OCI-LY7 (cell line): ENCODE measurements around the gene CTNNA3. TPM values are rescaled to one million over a fixed set of nuclear protein-coding genes. Genes with fewer than 3 reads are reported as not detected.
"Not testable (repeated sequence)": the region's sequence is repeated elsewhere in the genome, so short reads cannot be mapped to it uniquely, and the experiment has no call there.

ENCODE experiments used
- BruUV-seq: library from RNA; stranded (reverse); fragments of 400-500 nt; replicated peaks from 2 replicates; lab custom pipeline; 2021; lab: Mats Ljungman, UMichigan
- CTCF ChIA-PET: fragments of 300-600 bp; sonication (Branson Sonifier 250); formaldehyde crosslinking; loops from one replicate; lab custom pipeline; 2022; ENCODE audit warnings: antibody characterized with exemption; ENCODE audit not compliant: unreplicated experiment; lab: Charles Lee
- POLR2A ChIA-PET: fragments of 300-600 bp; sonication (Branson Sonifier 250); formaldehyde crosslinking; loops from one replicate; lab custom pipeline; 2022; ENCODE audit warnings: antibody characterized with exemption; lab: Charles Lee
- DNase-seq: peaks from one replicate; pipeline ENCODE4 v3.0.0-alpha.2; 2015; ENCODE audit warnings: low spot score
- H2AFZ ChIP-seq: fragments of 200-600 bp; sonication (generic), shearing (Covaris generic); 2 replicates; pipeline ENCODE4 v1.6.1; 2014; ENCODE audit warnings: mild to moderate bottlenecking, antibody characterized with exemption, low read length, moderate library complexity
- H3K27ac ChIP-seq: fragments of 200-600 bp; sonication (generic); 2 replicates; pipeline ENCODE4 v1.5.1; 2014; ENCODE audit warnings: mixed run types, low read depth, mild to moderate bottlenecking, moderate library complexity, low read length, inconsistent platforms; ENCODE audit not compliant: poor library complexity, severe bottlenecking
- H3K36me3 ChIP-seq: fragments of 200-600 bp; sonication (generic); 2 replicates; pipeline ENCODE4 v1.6.1; 2014; ENCODE audit warnings: mild to moderate bottlenecking, antibody characterized with exemption, low read length, moderate library complexity, mixed read lengths; ENCODE audit not compliant: insufficient read depth
- H3K4me1 ChIP-seq: fragments of 200-600 bp; sonication (generic); 2 replicates; pipeline ENCODE4 v1.5.1; 2014; ENCODE audit warnings: mild to moderate bottlenecking, low read length; ENCODE audit not compliant: insufficient read depth, poor library complexity, severe bottlenecking
- H3K4me2 ChIP-seq: fragments of 200-600 bp; sonication (generic); 2 replicates; pipeline ENCODE4 v1.6.1; 2014; ENCODE audit warnings: mild to moderate bottlenecking, low read length
- H3K4me3 ChIP-seq: fragments of 200-600 bp; sonication (generic); 2 replicates; pipeline ENCODE4 v1.5.1; 2014; ENCODE audit warnings: mild to moderate bottlenecking, low read depth, low read length; ENCODE audit not compliant: poor library complexity, severe bottlenecking
- H3K79me2 ChIP-seq: fragments of 200-600 bp; sonication (generic); 2 replicates; pipeline ENCODE4 v1.6.1; 2016; ENCODE audit warnings: low read depth, mild to moderate bottlenecking, low read length, moderate library complexity, mixed read lengths; ENCODE audit not compliant: insufficient read depth
- H3K9me2 ChIP-seq: fragments of 200-600 bp; sonication (generic); 2 replicates; pipeline ENCODE4 v1.6.1; 2016; ENCODE audit warnings: mild to moderate bottlenecking, low read length, mixed read lengths; ENCODE audit not compliant: insufficient read depth
- H3K9me3 ChIP-seq: fragments of 200-600 bp; sonication (generic); 2 replicates; pipeline ENCODE4 v1.6.1; 2014; ENCODE audit warnings: mild to moderate bottlenecking, mixed run types, low read length, mixed read lengths
- H4K20me1 ChIP-seq: fragments of 200-600 bp; sonication (generic); 2 replicates; pipeline ENCODE4 v1.6.1; 2014; ENCODE audit warnings: mild to moderate bottlenecking, antibody characterized with exemption, low read length, moderate library complexity, mixed read lengths; ENCODE audit not compliant: insufficient read depth
- EZH2phosphoT487 ChIP-seq: fragments of 200-600 bp; sonication (generic); IDR thresholded peaks from 2 replicates; pipeline ENCODE4 v1.6.1; 2018; ENCODE audit warnings: low read depth, borderline replicate concordance, mild to moderate bottlenecking, mixed run types, antibody characterized with exemption, low read length, moderate library complexity, mixed read lengths
- intact Hi-C: fragments of 100-400 bp; cut with micrococcal nuclease; formaldehyde crosslinking; loops from one replicate; pipeline ENCODE4 v1.10.0; 2022; ENCODE audit not compliant: unreplicated experiment
- total RNA-seq, 2 experiments: library from RNA; depleted of rRNA in 1 of 2; stranded (reverse); fragments of >200 nt in 1 of 2; shearing (Covaris generic) in 1 of 2; gene quantifications; 2 replicates each; pipeline ENCODE4 v1.2.3, GENCODE V29; 2014 to 2022
- TF ChIP-seq, protein P1 (sequence below): fragments of 200-600 bp; sonication (generic); conservative IDR thresholded peaks from 2 replicates; pipeline ENCODE4 v1.5.1; 2014; ENCODE audit warnings: mild to moderate bottlenecking, antibody characterized with exemption, low read length, moderate library complexity, mixed read lengths

Gene CTNNA3
- total RNA-seq, 2 experiments from 2014 or later = not detected

DNA sequence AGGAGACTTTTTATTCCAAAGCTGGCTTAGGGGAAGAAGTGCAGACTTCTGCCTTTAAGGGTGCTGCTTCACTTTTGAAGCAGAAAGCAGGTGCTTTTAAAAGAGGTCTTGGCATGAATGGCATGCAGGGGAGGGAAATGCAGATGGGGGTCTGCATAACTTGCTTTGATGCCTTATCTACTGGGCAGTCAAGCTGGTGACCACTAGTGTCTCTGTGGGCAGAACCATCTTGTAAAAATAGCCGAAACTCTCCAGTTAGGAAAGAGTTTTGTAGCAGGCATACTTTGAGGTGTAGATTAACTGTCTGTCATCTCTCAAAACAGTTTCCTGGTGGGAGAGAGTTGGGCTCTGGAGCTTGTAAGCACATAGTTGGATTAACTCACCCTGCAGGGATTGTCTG lies 9.9 kb upstream of the CTNNA3 start:
- Histone ChIP-seq H4K20me1 (no peaks in the 10 kb centered on the region), H2AFZ (no peak overlapping the region), H3K9me2 (no peaks in the 10 kb centered on the region), H3K4me3 (no peak overlapping the region), H3K4me2 (no peak overlapping the region), H3K4me1 (no peaks in the 10 kb centered on the region), H3K9me3 (no peaks in the 10 kb centered on the region), H3K36me3 (no peaks in the 10 kb centered on the region), H3K27ac (no peak overlapping the region), H3K79me2 (no peaks in the 10 kb centered on the region)
- intact Hi-C loops = no loop called here
- no TSS peak for BruUV-seq
- no peak for TF ChIP-seq EZH2phosphoT487
- TF ChIP-seq, protein P1, sequence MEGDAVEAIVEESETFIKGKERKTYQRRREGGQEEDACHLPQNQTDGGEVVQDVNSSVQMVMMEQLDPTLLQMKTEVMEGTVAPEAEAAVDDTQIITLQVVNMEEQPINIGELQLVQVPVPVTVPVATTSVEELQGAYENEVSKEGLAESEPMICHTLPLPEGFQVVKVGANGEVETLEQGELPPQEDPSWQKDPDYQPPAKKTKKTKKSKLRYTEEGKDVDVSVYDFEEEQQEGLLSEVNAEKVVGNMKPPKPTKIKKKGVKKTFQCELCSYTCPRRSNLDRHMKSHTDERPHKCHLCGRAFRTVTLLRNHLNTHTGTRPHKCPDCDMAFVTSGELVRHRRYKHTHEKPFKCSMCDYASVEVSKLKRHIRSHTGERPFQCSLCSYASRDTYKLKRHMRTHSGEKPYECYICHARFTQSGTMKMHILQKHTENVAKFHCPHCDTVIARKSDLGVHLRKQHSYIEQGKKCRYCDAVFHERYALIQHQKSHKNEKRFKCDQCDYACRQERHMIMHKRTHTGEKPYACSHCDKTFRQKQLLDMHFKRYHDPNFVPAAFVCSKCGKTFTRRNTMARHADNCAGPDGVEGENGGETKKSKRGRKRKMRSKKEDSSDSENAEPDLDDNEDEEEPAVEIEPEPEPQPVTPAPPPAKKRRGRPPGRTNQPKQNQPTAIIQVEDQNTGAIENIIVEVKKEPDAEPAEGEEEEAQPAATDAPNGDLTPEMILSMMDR = no peak
- POLR2A ChIA-PET = no interaction called here
- DNase-seq = no peak
- CTCF ChIA-PET = no interaction called here

DNA sequence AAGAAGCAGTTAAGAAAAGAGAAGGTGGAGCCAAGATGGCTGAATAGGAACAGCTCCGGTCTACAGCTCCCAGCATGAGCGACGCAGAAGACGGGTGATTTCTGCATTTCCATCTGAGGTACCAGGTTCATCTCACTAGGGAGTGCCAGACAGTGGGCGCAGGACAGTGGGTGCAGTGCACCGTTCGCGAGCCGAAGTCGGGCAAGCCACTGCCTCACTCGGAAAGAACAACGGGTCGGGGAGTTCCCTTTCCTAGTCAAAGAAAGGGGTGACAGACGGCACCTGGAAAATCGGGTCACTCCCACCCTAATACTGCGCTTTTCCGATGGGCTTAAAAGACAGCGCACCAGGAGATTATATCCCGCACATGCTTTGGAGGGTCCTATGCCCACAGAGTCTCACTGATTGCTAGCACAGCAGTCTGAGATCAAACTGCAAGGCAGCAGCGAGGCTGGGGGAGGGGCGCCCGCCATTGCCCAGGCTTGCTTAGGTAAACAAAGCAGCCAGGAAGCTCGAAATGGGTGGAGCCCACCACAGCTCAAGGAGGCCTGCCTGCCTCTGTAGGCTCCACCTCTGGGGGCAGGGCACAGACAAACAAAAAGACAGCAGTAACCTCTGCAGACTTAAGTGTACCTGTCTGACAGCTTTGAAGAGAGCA lies 3.7 kb upstream of the CTNNA3 start:
- H3K27ac ChIP-seq, CTCF ChIA-PET, BruUV-seq, H4K20me1 ChIP-seq, H2AFZ ChIP-seq, H3K9me2 ChIP-seq, intact Hi-C loops, H3K4me2 ChIP-seq, H3K4me3 ChIP-seq, DNase-seq, H3K79me2 ChIP-seq, H3K36me3 ChIP-seq, POLR2A ChIA-PET, H3K9me3 ChIP-seq: not testable (repeated sequence)
- H3K4me1 ChIP-seq = peaks cover 23% of the 10 kb centered on the region

DNA sequence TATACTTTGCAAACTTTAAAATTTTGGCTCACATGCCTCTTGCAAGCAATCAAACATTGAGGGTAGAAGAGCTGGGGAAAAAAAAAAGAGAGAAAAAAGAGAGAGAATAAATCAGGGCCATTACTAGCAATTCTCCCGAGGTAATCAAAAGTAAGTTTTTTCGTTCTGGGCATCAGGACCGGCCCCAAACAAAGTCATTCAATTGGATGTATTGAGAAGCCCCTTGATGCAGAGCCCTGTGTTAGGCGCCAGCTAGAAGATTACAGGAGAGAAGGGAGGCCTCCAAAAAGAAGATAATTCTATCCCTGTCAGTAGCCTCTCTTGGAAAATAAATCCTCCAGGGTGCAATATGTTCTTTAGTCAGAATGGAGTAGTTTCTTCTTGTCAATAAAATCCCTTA lies 2.2 kb upstream of the CTNNA3 start:
- no peaks in the 10 kb centered on the region for H3K79me2 ChIP-seq
- intact Hi-C loops = no loop called here
- TF ChIP-seq EZH2phosphoT487 = no peak
- TF ChIP-seq, protein P1 = no peak
- peak overlapping the region; percentile 88 for H2AFZ ChIP-seq
- no TSS peak for BruUV-seq
- no peaks in the 10 kb centered on the region for H3K9me3 ChIP-seq
- ChIA-PET CTCF (interaction anchor here (1.0 to 2.9 kb wide), 4 partner anchors 32 to 80 kb away, joined by 3 to 44 read pairs (median 6); no protein-coding TSS in a partner anchor), POLR2A (interaction anchor here (0.6 to 3.2 kb wide), 6 partner anchors 9 to 81 kb away, joined by 3 to 46 read pairs (median 5); no protein-coding TSS in a partner anchor)
- no peaks in the 10 kb centered on the region for H3K9me2 ChIP-seq
- no peaks in the 10 kb centered on the region for H3K36me3 ChIP-seq
- DNase-seq = no peak
- H3K4me3 ChIP-seq = no peak overlapping the region
- no peak overlapping the region for H3K27ac ChIP-seq
- H4K20me1 ChIP-seq = no peaks in the 10 kb centered on the region
- peak overlapping the region; percentile 22; the same call in 1 of the 2 replicates for H3K4me2 ChIP-seq
- H3K4me1 ChIP-seq = peaks cover 23% of the 10 kb centered on the region
